Activated B cell treated with CpG ODN at 0.5 μM for 24 hours (primary cell): Measurements from ENCODE around the gene CPLX3. TPM values are rescaled to one million over a fixed set of nuclear protein-coding genes. Genes with fewer than 3 reads are reported as not detected.

Experiments
- ATAC-seq: fragments of 200-7000 bp; cut with Tn5 transposase; one replicate; pipeline ENCODE4 v1.10.0; 2021; ENCODE audit warnings: low read depth, mild to moderate bottlenecking, moderate library complexity
- CTCF ChIA-PET: fragments of 350-600 bp; sonication (Branson Sonifier 250); formaldehyde crosslinking; loops from one replicate; lab custom pipeline; 2021; ENCODE audit warnings: antibody characterized with exemption; lab: Charles Lee
- POLR2A ChIA-PET: fragments of 350-600 bp; sonication (Branson Sonifier 250); formaldehyde crosslinking; loops from one replicate; lab custom pipeline; 2021; ENCODE audit warnings: antibody characterized with exemption; lab: Charles Lee
- DNase-seq: peaks from one replicate; pipeline ENCODE4 v3.0.0; 2022
- H3K27ac Mint-ChIP-seq: one replicate; pipeline ENCODE4 v1.8.0; 2020; ENCODE audit warnings: mixed read lengths
- H3K27me3 Mint-ChIP-seq: one replicate; pipeline ENCODE4 v1.8.0; 2021; ENCODE audit warnings: mixed read lengths
- H3K36me3 Mint-ChIP-seq: one replicate; pipeline ENCODE4 v1.8.0; 2021; ENCODE audit warnings: low read depth, mixed read lengths
- H3K4me1 Mint-ChIP-seq: one replicate; pipeline ENCODE4 v1.8.0; 2021; ENCODE audit warnings: mixed read lengths
- H3K4me3 Mint-ChIP-seq: one replicate; pipeline ENCODE4 v1.8.0; 2020; ENCODE audit warnings: mild to moderate bottlenecking, mixed read lengths
- H3K9me3 Mint-ChIP-seq: one replicate; pipeline ENCODE4 v1.8.0; 2020; ENCODE audit warnings: mixed read lengths
- CTCF ChIP-seq: fragments of 200-600 bp; IDR thresholded peaks from one replicate; pipeline ENCODE4 v1.8.0; 2022; ENCODE audit warnings: antibody characterized with exemption, mild to moderate bottlenecking
- intact Hi-C: fragments of 100-400 bp; cut with micrococcal nuclease; formaldehyde crosslinking; loops from one replicate; pipeline ENCODE4 v1.15.1; 2024
- total RNA-seq: library from RNA; stranded (reverse); gene quantifications from 2 replicates; pipeline ENCODE4 v1.2.3, GENCODE V29; 2022

The CPLX3 gene
- total RNA-seq, 1 donor from 2014 or later = 0.22 TPM

- Mint-ChIP-seq H3K4me3 (no peak overlapping the region), H3K4me1 (peaks cover 30% of the 10 kb centered on the region), H3K9me3 (no peaks in the 10 kb centered on the region), H3K36me3 (peaks cover 31% of the 10 kb centered on the region), H3K27ac (no peak overlapping the region), H3K27me3 (no peaks in the 10 kb centered on the region)
- DNase-seq (no peak), ATAC-seq (no peak)
- no peak for TF ChIP-seq CTCF
- ChIA-PET CTCF (interaction anchor here (0.7 to 1.2 kb wide), 4 partner anchors 58 to 205 kb away, joined by 3 read pairs; no protein-coding TSS in a partner anchor), POLR2A (no interaction called here)
- intact Hi-C loops = no loop called here
These were observed 12.5 kb downstream of the CPLX3 start for GRCh38 chr15:74838746-74839525.

- Mint-ChIP-seq H3K4me3 (no peak overlapping the region), H3K36me3 (peaks cover 34% of the 10 kb centered on the region), H3K9me3 (no peaks in the 10 kb centered on the region), H3K27me3 (no peaks in the 10 kb centered on the region), H3K27ac (no peak overlapping the region), H3K4me1 (peaks cover 38% of the 10 kb centered on the region)
- POLR2A ChIA-PET = interaction anchor here (2.5 kb wide), 1 partner anchor 30 kb away, joined by 6 read pairs; no protein-coding TSS in a partner anchor
- no peak for ATAC-seq
- TF ChIP-seq CTCF = no peak
- CTCF ChIA-PET = no interaction called here
- DNase-seq = no peak
- intact Hi-C loops = no loop called here
These were observed 13.3 kb downstream of the CPLX3 start for GRCh38 chr15:74839526-74840395.

DNA sequence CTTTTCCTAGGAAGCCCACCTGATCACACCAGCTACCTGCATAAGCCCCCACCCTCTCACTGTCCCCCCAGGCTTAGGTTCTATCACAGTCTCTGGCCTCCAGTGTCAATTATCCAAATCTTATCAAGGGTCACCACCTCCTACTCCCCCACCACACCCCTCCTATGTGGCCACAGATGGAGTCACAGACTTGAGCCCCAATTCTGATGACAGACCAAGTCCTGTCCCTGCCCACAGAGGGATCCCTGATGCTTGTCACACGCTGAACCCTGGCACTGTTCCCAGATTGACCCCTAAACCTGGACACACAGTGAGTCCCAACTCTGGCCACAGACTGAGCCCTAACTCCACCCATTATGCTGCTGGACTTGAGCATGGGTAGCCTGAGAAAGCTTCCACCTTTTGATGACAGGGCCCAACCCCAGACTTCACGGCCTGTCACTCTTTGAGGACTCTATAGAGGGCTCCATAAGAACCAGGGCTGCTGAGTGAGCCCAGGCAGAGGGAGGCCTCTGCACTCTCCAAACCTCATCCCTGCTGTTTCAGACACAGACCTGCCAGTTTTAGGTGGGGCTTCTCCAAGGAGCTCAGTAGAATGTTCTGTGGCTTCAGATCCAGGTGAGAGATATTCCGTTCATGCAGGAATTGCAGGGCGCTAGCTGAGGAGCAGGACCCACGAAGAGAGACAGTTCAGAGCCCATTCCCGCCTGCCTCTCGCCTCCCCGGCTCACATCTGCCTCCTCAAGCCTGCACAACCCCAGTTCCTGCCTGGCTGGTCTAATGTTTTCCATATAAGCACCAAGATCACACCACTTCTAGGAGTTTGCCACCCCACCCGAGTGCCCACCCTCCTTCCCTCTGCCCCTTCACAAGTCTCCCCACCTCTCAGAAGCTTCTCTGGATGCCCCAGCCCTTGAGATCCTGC lies 14.7 kb downstream of the CPLX3 start:
- no peaks in the 10 kb centered on the region for H3K27me3 Mint-ChIP-seq
- TF ChIP-seq CTCF = no peak
- ATAC-seq (no peak), DNase-seq (no peak)
- intact Hi-C loops = no loop called here
- H3K9me3 Mint-ChIP-seq = no peaks in the 10 kb centered on the region
- H3K27ac Mint-ChIP-seq = no peak overlapping the region
- H3K36me3 Mint-ChIP-seq = peaks cover 31% of the 10 kb centered on the region
- peak overlapping the region; percentile 42 for H3K4me3 Mint-ChIP-seq
- peaks cover 45% of the 10 kb centered on the region for H3K4me1 Mint-ChIP-seq
- ChIA-PET POLR2A (interaction anchor here (0.6 to 2.5 kb wide), 6 partner anchors 29 to 800 kb away, joined by 3 to 7 read pairs (median 4); no protein-coding TSS in a partner anchor), CTCF (interaction anchor here (1.9 to 2.2 kb wide), 2 partner anchors 61 to 70 kb away, joined by 8 to 14 read pairs; no protein-coding TSS in a partner anchor)

DNA sequence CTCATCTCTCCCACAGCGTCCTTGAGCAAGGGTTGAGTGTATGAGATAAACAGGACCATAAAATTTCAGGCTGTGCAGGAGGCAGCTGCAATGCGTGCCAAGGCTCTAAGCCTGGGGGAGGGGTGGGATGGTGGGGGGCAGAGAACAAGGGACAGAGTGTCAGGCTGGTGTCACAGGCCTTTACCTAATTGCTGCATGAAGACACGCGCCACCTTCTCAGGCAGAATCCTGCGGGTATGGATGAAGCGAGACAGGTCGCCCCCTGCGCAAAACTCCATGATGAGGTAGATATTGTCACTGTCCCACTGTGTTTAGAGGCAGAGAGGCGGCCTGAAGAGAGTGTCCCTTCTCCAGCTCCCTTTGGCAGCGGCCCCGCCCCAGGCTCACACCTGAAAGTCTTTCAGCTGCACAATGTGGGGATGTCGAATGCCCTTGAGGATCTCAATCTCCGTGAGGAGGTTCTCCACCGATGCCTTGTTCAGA lies 15.5 kb downstream of the CPLX3 start:
- no peak for DNase-seq
- CTCF ChIA-PET = interaction anchor here (1.9 to 2.2 kb wide), 2 partner anchors 60 to 71 kb away, joined by 8 to 14 read pairs; no protein-coding TSS in a partner anchor
- peaks cover 31% of the 10 kb centered on the region for H3K36me3 Mint-ChIP-seq
- no peak for ATAC-seq
- intact Hi-C loops = loop anchor here (2.0 kb wide), 4 partner anchors 15 to 207 kb away; partner anchors contain the start of gene CPLX3
- TF ChIP-seq CTCF = no peak
- no peak overlapping the region for H3K27ac Mint-ChIP-seq
- no peaks in the 10 kb centered on the region for H3K27me3 Mint-ChIP-seq
- H3K9me3 Mint-ChIP-seq = no peaks in the 10 kb centered on the region
- peaks cover 47% of the 10 kb centered on the region for H3K4me1 Mint-ChIP-seq
- peak overlapping the region; percentile 91 for H3K4me3 Mint-ChIP-seq
- POLR2A ChIA-PET = interaction anchor here (0.6 to 6.3 kb wide), 10 partner anchors 16 to 799 kb away, joined by 4 to 42 read pairs (median 6); partner anchors contain the start of gene CSK
